ENCODE measurements around the gene MACROD1. TPM values are rescaled to one million over a fixed set of nuclear protein-coding genes. Genes with fewer than 3 reads are reported as not detected.
A peak's percentile ranks its signal among the peaks of the same experiment; 100 is the strongest.

Gene MACROD1
- 12.8 TPM for polyA plus RNA-seq (2013, experiment 1 of 2; ENCODE audit: insufficient read length)
- 12.9 TPM for polyA plus RNA-seq (2013, experiment 2 of 2; ENCODE audit: insufficient read length)

- peak; percentile 85 for DNase-seq
Measured at GRCh38 chr11:64165842-64166635, at the start of gene MACROD1. MACROD1 (minus strand) TSS chr11:64166113; CDS start chr11:64165994, 119 bp downstream.

- DNase-seq, result no peak
Measured at GRCh38 chr11:64211181-64211872, 45.4 kb upstream of the MACROD1 start.

- no peak for DNase-seq
Measured at GRCh38 chr11:64210301-64211020, 44.5 kb upstream of the MACROD1 start.

- DNase-seq, result no peak
Measured at GRCh38 chr11:64209563-64209843, 43.6 kb upstream of the MACROD1 start.

- no peak for DNase-seq
Measured at GRCh38 chr11:64208796-64209562, 43.1 kb upstream of the MACROD1 start.

GRCh38 chr11:64208086-64208795 is 42.3 kb upstream of the MACROD1 start:
- no peak for DNase-seq

GRCh38 chr11:64207256-64208085 is 41.6 kb upstream of the MACROD1 start:
- DNase-seq, result peak; percentile 85

- DNase-seq, result no peak
Measured at GRCh38 chr11:64206457-64207255, 40.7 kb upstream of the MACROD1 start, which contains the start of gene FERMT3. FERMT3 (plus strand) TSS chr11:64206721; CDS start chr11:64207365, 644 bp downstream.

GRCh38 chr11:64204464-64204989 is 38.6 kb upstream of the MACROD1 start:
- DNase-seq, result peak; percentile 91

- DNase-seq, result no peak
Measured at GRCh38 chr11:64204080-64204440, 38.1 kb upstream of the MACROD1 start.

GRCh38 chr11:64203421-64204079 is 37.6 kb upstream of the MACROD1 start:
- DNase-seq, result no peak

GRCh38 chr11:64202992-64203391 is 37.1 kb upstream of the MACROD1 start:
- DNase-seq, result no peak

- DNase-seq, result no peak
Measured at GRCh38 chr11:64201543-64201942, 35.6 kb upstream of the MACROD1 start.

- no peak for DNase-seq
Measured at GRCh38 chr11:64198511-64198910, 32.6 kb upstream of the MACROD1 start.

GRCh38 chr11:64196626-64197025 is 30.7 kb upstream of the MACROD1 start:
- no peak for DNase-seq

- DNase-seq, result no peak
Measured at GRCh38 chr11:64192434-64192833, 26.5 kb upstream of the MACROD1 start.

GRCh38 chr11:64186492-64187165 is 20.7 kb upstream of the MACROD1 start:
- peak; percentile 28 for DNase-seq

- DNase-seq, result peak; percentile 100
Measured at GRCh38 chr11:64185693-64186491, 20.0 kb upstream of the MACROD1 start, which contains the start of gene STIP1. STIP1 (plus strand) TSS chr11:64186171; CDS start chr11:64186262, 91 bp downstream.
